Measurements from ENCODE around the gene GAPDH. TPM values are rescaled to one million over a fixed set of nuclear protein-coding genes. Genes with fewer than 3 reads are reported as not detected.

GAPDH gene
- total RNA-seq, 2 donors from 2014 or later = 1,469 to 2,105 TPM

DNA sequence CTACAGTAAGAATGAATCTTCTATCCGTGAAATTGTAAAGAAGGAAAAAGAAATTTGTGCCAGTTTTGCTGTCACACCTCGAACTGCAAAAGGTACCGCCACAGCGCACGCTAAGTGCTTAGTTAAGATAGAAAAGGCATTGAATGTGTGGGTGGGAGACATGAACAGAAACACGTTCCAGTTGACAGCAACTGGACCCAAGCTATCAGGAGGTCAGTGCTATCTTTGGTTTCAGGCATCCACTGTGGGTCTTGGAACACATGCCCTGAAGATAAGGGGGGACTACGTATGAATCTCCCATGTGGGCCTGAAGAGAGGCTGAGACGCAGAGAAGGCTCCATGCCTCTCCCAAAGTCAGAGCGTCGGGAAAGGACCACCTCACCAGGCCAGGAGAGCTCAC is 11.7 kb downstream of the GAPDH start:
- 92% methylated on average over 10 of the region's 10 CpGs for WGBS
- H3K4me1 ChIP-seq (replicated peaks) = no peaks in the 10 kb centered on the region
- DNase-seq (ENCODE audit: low spot score) = no peak
- no peaks in the 10 kb centered on the region for H3K9me3 ChIP-seq
- TF ChIP-seq POLR2A (IDR thresholded peaks at IDR 0.05) (no peak), POLR2AphosphoS5 (IDR thresholded peaks at IDR 0.05) (no peak)
- TF ChIP-seq, protein P1, sequence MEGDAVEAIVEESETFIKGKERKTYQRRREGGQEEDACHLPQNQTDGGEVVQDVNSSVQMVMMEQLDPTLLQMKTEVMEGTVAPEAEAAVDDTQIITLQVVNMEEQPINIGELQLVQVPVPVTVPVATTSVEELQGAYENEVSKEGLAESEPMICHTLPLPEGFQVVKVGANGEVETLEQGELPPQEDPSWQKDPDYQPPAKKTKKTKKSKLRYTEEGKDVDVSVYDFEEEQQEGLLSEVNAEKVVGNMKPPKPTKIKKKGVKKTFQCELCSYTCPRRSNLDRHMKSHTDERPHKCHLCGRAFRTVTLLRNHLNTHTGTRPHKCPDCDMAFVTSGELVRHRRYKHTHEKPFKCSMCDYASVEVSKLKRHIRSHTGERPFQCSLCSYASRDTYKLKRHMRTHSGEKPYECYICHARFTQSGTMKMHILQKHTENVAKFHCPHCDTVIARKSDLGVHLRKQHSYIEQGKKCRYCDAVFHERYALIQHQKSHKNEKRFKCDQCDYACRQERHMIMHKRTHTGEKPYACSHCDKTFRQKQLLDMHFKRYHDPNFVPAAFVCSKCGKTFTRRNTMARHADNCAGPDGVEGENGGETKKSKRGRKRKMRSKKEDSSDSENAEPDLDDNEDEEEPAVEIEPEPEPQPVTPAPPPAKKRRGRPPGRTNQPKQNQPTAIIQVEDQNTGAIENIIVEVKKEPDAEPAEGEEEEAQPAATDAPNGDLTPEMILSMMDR (IDR thresholded peaks at IDR 0.05) = no peak
- intact Hi-C loops (cut with DNase I) = no loop called here
- H3K27ac ChIP-seq = no peak overlapping the region
- H3K36me3 ChIP-seq = no peaks in the 10 kb centered on the region
- H3K27me3 ChIP-seq (replicated peaks; ENCODE audit: insufficient read depth) = no peaks in the 10 kb centered on the region
- H3K4me3 ChIP-seq = no peak overlapping the region

DNA sequence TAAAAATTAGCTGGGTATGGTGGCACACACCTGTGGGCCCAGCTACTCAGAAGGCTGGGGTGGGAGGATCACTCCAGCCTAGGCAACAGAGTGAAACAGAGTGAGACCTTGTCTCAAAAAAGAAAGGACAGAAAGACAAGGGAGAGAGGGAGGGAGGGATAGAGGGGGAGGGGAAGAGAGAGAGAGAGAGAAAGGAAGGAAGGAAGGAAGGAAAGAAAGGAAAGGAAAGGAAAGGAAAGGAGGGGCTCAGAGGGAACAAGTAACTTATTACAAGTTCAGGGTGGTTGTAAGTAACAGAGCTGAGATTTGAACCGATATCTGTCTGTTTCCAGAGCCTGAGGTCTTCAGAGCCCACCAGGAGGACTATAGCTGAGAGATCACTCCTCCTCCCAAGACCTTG is 13.2 kb downstream of the GAPDH start:
- H3K4me3 ChIP-seq = no peak overlapping the region
- TF ChIP-seq POLR2A (IDR thresholded peaks at IDR 0.05) = no peak
- TF ChIP-seq, protein P1 (IDR thresholded peaks at IDR 0.05) = no peak
- TF ChIP-seq POLR2AphosphoS5 (IDR thresholded peaks at IDR 0.05) = no peak
- no peak for DNase-seq (ENCODE audit: low spot score)
- H3K4me1 ChIP-seq (replicated peaks) = peaks cover 7% of the 10 kb centered on the region
- intact Hi-C loops (cut with DNase I) = no loop called here
- H3K27me3 ChIP-seq (replicated peaks; ENCODE audit: insufficient read depth) = no peaks in the 10 kb centered on the region
- no peak overlapping the region for H3K27ac ChIP-seq
- no peaks in the 10 kb centered on the region for H3K9me3 ChIP-seq
- WGBS = 88% methylated on average over 1 of the region's 1 CpG
- no peaks in the 10 kb centered on the region for H3K36me3 ChIP-seq

DNA sequence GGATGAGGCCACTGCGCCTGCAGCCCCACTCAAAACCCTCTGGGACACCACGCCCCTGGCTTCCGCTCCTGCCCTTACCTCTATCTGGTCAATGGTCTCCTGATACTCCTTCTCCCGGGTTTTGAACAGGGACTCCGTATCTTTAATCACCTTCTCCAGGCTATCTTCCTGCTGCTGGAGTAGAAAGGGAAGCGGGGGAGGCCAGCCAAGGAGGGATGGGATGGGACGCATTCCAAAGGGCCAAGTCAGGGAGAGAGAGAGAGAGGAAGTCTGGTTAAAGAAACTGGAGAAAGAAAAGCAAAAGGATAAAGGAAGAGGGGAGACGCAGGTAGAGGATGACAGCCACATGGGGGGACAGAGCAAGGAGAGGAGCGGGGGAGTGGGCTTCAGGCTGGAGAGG is 13.7 kb downstream of the GAPDH start:
- Histone ChIP-seq H3K36me3 (no peaks in the 10 kb centered on the region), H3K27me3 (replicated peaks; ENCODE audit: insufficient read depth) (no peaks in the 10 kb centered on the region), H3K4me1 (replicated peaks) (peaks cover 11% of the 10 kb centered on the region), H3K27ac (no peak overlapping the region), H3K9me3 (no peaks in the 10 kb centered on the region), H3K4me3 (no peak overlapping the region)
- TF ChIP-seq POLR2A (IDR thresholded peaks at IDR 0.05) (no peak), POLR2AphosphoS5 (IDR thresholded peaks at IDR 0.05) (no peak)
- TF ChIP-seq, protein P1 (IDR thresholded peaks at IDR 0.05) = no peak
- 66% methylated on average over 9 of the region's 9 CpGs for WGBS
- intact Hi-C loops (cut with DNase I) = no loop called here
- no peak for DNase-seq (ENCODE audit: low spot score)

DNA sequence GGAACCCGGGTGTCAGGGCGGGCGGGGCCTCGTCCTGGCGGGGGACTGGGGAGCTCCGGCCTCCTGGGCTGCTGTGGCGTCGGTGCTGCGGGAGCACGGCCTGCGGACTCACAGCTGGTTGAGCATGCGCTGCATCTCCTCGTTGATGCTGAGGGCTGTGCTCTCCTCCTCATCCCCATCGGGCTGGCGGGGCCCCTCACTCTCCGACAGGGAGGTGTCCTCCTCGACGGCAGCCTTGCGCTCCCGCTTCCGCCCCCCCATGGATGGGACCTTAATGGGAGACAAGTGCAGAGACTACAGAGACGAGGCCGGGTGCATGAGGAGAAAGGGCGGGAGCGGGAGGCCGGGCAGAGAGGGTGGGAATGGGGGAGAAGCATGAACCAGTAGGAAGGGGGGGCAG is 14.2 kb downstream of the GAPDH start:
- no peaks in the 10 kb centered on the region for H3K36me3 ChIP-seq

More for the DNA sequence above, 14.2 kb downstream of the GAPDH start:
- Histone ChIP-seq H3K4me1 (replicated peaks) (peaks cover 11% of the 10 kb centered on the region), H3K9me3 (no peaks in the 10 kb centered on the region), H3K27me3 (replicated peaks; ENCODE audit: insufficient read depth) (no peaks in the 10 kb centered on the region), H3K4me3 (no peak overlapping the region), H3K27ac (no peak overlapping the region)
- 87% methylated on average over 25 of the region's 26 CpGs for WGBS
- TF ChIP-seq, protein P1 (IDR thresholded peaks at IDR 0.05) = no peak
- TF ChIP-seq POLR2AphosphoS5 (IDR thresholded peaks at IDR 0.05) (no peak), POLR2A (IDR thresholded peaks at IDR 0.05) (no peak)
- intact Hi-C loops (cut with DNase I) = no loop called here
- DNase-seq (ENCODE audit: low spot score) = no peak

Data from prostate gland (tissue), 2 donors.